Endothelial cell of hepatic sinusoid (primary cell): ENCODE measurements around the gene CNTF.

ENCODE experiments used
- in situ Hi-C: cut with HindIII; loops from 2 replicates; pipeline ENCODE4 v1.10.0; 2017; ENCODE audit warnings: low sequenced_read_pairs

CNTF gene

DNA sequence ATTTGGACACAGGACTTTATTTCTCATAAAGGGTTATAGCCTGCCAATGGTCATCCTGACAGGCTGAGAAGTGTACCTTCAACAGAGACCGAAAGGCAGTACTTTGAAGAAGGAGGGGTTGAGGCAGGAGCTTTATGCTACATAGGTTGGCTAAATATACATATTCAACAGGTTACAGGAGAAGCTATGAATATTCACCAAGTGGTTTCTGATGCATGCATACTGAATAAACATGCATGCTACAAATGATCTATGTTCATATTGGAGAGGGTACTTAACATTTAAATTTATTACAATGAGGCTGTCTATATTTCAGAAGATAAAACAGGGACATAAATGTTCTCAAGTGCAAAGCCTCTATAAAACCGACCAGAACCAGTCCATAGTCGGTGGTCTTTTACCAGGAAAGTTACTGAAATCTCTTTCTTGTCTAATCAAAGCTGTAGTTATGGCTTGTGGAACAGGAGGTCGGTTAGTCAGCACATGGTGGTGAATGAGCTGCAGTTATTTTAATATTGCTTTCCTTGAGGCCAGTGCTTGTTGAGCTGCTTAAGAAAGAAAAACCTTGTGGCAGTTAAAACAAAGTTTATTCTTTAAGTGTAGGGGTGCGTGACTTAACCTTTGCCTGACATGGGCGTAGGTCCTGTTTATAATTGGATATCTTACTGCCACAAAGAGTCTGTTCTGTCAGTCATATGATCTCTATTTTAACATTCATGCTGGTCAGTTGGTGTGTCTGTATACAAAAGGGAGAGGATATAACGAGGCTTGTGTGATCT lies 19.5 kb downstream of the CNTF start:
- in situ Hi-C loops, result no loop called here

DNA sequence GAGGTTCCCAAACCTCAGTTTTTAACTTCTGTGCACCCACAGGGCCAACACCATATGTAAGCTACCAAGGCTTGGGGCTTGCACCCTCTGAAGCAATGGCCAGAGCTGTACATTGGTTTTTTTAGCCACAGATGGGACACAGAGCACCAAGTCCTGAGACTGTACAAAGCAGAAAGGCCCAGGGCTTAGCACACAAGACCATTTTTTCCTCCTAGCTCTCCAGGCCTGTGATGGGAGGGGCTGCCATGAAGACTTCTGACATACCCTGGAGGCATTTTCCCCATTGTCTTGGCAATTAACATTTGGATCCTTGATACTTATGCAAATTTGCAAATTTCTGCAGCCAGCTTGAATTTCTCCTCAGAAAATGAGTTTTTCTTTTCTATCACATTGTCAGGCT lies 23.4 kb downstream of the CNTF start:
- in situ Hi-C loops, result no loop called here

DNA sequence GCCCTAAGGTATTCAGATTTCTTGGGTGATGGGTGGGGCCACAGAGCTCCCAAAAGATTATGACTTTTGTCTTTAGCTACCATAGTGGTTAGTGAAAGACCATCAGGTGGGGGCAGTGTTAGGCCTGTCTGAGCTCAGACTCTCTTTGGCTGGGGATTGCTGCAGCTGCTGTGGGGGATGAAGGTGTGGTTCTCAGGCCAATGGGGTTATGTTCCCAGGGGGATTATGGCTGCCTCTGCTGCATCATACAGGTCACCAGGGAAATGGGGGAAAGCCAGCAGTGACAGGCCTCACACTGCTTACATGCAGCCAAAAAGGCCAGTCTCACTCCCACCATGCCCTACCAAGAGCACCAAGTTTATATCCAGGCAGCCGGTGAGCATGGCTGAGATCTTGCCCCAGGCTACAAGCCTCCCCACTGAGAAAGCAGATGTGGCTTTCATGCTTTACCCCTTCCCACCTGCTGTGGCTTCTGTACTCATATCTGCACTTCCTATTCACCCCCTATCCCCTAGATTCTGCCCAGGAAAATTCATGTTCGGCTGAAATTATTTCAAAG lies 24.8 kb downstream of the CNTF start:
- in situ Hi-C loops, result no loop called here

DNA sequence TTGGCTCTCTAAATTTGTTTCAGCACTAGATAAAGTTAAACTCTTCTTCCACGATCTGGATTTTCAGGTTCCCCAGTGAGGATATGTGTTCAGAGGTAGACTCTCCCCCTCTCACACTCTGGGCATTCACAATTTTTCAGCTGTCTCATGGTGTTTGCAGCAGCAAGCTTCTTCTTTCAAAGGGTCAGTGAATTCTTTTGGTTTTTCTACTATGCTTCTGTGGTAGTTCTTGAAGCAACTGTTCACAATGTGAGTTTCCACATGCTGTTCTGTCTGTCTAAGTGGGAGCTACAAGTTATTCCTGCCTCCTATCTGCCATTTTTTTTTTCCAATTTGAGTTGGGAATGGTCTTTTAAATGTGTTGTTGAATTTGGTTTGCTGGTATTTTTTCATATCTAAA lies 25.4 kb downstream of the CNTF start:
- in situ Hi-C loops, result no loop called here

DNA sequence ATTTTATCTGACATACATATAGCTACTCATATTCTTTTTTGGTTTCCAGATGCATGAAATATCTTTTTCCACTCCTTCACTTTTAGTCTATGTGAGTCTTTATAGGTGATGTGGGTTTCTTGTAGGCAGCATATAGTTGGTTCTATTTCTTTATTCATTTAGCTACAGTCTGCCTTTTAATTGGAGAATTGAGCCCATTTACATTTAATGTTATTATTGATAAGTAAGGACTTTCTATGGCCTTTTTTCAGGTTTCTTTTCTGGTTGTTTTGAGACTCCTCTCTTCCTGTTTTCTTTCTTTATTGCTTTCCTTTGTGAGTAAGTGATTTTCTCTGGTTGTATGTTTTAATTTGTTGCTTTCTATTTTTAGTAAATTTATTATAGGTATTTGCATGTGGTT lies 27.2 kb downstream of the CNTF start:
- in situ Hi-C loops, result no loop called here

DNA sequence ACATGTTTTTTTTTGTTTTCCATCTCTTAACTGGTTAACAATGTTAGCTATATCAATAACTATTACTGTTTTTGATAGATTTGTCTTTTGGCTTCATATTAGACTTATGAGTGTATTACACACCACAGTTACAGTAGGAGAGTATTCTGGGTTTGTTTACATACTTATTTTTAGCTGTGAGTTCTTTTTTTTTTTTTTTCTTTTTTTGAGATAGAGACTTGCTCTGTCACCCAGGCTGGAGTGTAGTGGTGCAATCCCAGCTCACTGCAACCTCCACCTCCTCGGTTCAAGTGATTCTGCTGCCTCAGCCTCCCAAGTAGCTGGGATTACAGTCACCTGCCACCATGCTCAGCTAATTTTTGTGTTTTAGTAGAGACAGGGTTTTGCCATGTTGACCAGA lies 28.0 kb downstream of the CNTF start:
- in situ Hi-C loops, result no loop called here

DNA sequence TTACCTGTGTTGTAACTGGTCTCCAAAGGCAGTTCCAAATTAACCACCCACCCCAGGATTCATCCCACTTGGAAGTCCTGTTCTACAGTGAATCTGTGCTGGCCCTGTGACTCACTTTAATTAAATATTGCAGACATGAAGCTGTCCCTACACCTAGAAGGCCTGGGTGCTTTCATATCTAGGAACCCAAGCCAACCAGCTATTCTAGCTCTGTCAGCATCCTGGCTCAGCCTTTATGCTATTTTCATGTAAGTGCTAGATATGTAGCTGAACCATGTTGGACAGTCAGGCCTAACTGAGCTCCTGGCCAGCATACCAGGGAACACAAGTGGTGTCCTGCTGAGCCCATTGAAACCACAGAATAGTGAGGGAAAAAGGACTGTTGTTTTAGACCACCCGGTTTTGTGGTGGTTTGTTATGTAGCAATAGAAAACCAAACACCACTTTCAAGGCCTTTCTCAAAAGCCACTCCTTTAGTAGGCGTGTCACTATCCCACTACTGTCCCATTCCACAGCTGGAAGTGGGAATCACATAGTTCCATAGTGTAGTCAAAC lies 30.3 kb downstream of the CNTF start:
- in situ Hi-C loops, result no loop called here

DNA sequence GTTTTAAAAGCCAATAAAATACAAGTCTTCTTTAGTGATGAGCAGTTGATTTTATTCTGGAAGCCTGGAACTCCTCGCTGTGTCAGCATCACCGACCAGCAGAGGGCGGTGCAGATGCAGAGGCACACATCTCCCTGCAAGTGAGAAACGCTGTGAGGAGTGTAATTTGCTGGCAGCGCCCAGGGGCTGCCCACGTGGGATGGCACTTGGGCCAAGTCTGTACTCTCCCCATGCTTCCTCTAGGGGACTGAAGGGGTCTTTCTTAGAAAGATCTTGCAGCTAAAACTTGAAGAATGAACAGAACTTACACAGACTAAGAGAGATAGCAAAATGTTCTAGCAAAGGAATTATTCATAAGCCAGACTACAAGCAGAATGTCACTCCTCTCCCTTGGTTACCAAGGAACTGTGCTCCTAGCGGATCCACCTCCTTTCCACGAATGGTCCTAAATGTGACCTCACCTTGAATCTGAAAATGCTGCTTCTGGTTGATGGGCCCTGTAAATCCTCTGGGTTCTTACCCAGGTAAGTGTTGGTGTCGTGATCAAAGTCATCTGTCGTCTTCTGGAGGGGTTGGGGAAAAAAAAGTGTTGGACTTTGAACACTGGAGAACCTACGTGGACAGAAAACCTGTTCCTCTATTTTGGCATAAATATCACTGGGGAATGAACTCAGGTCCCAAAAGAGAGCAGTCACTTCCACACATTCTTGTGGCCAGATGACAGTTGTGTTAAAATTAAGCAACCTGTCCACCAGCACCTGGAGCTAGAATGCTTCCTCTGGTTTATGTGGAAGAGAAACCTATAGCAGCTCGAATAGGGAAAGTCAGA lies 31.8 kb downstream of the CNTF start:
- in situ Hi-C loops, result no loop called here

DNA sequence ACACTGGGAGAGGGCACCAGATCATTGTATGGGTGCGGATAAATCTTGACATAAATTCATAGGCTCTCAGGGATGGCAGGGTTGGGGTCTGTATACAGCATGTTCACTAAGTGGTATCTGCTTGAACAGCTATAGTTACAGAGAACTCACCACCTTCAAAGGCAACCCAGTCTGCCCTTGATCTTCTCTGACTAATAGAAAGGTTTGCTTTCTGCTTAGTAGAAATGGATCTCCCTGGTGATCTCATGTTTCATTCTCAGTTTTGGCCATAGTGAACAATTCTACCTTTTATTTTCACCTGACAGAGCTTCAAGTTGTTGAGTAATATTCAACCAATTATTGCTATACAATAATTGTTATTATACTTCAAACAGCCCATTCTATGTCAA lies 32.4 kb downstream of the CNTF start:
- in situ Hi-C loops, result no loop called here

DNA sequence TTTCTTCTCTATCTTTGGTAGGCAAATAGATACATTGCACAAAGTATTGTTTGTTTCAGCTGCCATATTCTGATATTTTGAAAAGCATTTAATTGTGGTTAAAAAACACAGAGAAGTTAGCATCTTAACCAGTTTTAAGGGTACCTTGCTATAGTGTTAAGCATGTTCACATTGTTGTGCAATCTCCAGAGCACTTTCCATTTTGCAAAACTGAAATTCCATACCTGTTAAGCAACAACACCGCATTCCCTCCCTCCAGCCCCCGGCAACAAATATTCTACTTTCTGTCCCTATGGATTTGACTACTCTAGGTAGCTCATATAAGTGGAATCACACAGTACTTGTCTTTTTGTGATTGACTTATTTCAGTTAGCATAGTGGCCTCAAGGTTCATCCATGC lies 33.9 kb downstream of the CNTF start:
- in situ Hi-C loops, result no loop called here

DNA sequence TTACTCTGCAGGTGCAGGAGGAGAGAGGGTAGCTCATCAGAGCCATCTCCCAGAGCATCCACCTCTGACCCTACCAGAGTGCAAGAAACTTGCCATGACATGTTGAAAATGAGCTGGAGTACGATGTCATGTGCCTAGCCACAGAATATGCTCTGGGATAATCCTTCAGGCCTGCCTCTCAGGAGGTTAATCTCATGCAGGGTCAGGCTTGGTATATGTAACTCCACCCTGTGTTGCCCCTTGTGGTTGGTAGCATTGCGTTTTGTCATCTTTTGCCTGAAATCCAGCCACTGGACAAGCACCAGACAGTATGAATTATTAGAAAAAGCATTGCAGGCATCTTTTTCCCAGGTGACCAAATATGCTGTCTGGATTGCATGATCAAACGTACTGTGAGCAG lies 36.2 kb downstream of the CNTF start:
- in situ Hi-C loops, result no loop called here

DNA sequence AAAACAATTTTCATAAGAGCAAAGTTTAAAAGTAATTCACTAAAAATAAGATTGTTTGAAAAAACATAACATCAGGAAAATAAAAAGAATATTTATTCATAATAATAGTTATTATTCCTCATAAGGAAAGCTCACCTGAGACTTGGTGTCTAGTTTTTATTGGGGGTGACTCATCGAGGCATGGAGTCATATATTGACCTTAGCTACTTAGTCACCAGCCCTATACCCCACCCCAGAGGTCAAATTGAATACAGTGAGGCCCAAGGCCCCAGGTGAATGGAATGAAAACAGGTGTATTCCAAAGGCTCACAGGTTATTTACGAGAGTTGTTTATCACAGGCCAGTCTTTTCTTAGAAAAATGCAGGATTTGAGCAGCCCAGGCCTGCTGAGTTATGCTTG lies 36.9 kb downstream of the CNTF start:
- in situ Hi-C loops, result no loop called here

DNA sequence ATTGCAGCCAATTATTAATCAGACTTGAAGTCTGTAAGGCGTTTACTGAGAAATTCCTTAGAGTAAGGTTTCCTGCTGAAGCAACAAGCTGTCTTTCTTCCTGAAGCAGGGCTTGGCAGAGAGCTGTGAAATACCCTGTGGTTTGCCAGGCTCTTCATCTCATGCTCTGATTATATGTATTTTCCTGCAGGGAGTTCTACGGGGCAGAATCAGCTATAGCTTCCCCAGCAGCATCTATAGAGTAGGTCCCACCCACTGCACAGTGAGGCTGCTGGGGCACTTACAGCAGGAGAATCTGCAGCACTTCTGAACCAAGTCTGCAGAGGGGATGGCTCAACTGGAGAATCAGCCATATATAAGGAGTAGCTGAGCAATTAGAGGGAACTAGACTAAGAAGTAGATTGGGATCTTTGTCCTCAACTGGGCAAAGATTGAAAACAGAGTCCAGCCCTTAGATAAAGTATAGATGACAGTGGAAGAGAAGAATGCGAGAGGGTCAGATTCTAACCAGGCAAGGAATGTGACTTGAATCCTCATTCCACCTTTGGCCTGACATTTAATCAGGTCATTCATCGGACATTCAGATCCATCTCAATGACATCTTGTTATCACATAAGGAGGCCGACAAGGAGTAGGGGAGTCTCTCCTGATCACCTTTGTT lies 37.6 kb downstream of the CNTF start:
- in situ Hi-C loops, result no loop called here

DNA sequence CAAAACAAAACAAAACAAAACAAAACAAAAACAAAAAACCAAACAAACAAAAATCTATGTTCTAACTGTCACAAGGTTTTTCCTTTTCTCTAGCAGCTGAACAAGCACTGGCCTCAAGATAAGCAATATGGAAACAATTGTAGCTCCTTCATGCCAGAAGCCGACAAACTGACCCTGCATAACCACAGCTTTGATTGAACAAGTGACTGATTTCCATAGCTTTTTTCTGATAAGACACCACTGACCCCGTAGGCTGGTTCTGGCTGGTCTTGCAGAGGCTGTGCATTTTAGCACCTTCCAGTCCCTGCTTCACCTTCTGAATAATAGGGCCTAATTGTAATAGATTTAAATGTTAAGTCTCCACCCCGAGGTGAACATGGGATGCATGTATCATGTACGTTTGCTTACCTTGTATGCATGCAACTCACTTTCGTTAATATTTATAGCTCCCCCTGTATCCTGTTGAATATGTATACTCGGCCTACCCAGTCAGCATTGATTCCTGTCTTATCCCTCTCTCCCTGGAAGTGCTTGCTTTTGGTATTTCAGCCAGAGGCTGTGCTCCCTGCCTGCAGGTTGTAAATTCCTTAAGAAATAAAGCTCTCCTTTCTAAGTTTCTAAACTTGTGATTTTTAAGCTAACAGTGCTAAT lies 49.6 kb downstream of the CNTF start:
- in situ Hi-C loops, result loop anchor here (5.0 kb wide), 1 partner anchor 40 kb away; no protein-coding TSS in a partner anchor

DNA sequence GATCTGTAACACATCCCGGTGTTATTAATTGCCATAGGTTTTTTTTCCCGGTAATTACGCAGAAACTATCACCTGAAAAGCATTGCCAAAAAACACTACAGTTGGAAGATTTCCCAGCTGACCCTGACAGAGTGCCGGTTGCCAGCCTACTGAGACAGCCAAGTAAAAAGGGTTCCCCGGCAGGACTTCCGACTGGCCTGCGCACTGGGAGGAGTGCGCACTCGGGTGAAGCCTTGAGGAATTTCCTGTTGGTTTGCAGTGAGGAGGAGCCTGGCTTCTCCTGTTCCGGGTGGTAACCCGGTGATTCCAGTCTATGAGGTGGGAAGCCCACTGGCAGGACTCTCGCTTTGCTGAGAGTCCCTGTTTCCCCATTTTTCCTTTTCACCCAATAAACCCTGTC lies 52.1 kb downstream of the CNTF start:
- in situ Hi-C loops, result loop anchor here (5.0 kb wide), 1 partner anchor 42 kb away; no protein-coding TSS in a partner anchor
